ENCODE measurements around the gene PPM1L. TPM values are rescaled to one million over a fixed set of nuclear protein-coding genes. Genes with fewer than 3 reads are reported as not detected.

Gene PPM1L
- total and polyA plus RNA-seq, 2 donors (not counting 1 experiment from before 2014, with no cell fraction given): 0.33 to 2.5 TPM

DNA sequence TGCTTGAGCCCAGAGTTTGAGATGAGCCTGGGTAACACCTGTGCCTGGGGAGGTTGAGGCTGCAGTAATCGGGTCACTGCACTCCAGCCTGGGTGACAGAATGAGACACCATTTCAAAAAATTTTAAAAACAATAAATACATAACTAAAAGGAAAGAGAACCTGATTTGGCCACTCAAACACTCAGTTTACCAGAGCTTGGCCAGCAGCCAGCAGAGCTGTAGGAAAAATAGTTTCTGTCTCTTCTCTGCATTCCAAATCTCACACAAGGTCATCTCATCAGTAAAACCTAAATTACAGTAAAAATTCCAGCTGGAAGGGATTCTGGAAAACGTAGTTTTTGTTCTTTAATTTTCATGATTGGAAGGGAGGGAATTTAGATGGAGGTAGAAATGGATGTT lies 7.8 kb upstream of the PPM1L start:
- TF ChIP-seq, protein P1, sequence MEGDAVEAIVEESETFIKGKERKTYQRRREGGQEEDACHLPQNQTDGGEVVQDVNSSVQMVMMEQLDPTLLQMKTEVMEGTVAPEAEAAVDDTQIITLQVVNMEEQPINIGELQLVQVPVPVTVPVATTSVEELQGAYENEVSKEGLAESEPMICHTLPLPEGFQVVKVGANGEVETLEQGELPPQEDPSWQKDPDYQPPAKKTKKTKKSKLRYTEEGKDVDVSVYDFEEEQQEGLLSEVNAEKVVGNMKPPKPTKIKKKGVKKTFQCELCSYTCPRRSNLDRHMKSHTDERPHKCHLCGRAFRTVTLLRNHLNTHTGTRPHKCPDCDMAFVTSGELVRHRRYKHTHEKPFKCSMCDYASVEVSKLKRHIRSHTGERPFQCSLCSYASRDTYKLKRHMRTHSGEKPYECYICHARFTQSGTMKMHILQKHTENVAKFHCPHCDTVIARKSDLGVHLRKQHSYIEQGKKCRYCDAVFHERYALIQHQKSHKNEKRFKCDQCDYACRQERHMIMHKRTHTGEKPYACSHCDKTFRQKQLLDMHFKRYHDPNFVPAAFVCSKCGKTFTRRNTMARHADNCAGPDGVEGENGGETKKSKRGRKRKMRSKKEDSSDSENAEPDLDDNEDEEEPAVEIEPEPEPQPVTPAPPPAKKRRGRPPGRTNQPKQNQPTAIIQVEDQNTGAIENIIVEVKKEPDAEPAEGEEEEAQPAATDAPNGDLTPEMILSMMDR (conservative IDR thresholded peaks at IDR 0.05 in 1 of 2, IDR thresholded peaks at IDR 0.05 in 1 of 2; ENCODE audit: low read depth in 1 of 2, low read length in 2 of 2): no peak
- no peak for TF ChIP-seq EZH2 (IDR thresholded peaks at IDR 0.05; ENCODE audit: low read length, missing control alignments)

DNA sequence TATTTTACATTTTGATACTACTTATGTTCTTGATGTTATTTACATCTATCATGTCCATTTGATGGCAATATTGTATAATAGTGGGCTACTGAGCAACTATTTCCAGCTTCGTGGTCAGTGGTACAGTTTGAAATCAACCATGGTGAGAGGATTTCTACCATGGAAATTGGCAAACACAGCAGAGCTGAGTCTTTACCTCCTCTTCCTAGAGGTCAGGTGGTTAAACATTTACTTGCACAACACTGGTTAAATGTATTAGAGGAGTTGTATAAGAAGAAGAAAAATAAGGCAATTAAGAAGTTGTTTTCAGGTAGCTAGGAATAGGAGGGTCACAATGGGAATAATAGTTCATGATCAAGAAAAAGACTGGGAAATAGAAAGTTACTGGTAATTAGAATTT lies 7.2 kb upstream of the PPM1L start:
- H3K4me1 ChIP-seq (ENCODE audit: control insufficient read depth, extremely low read depth, insufficient read depth, low read length): no peaks in the 10 kb centered on the region
- no peak overlapping the region for H3K27ac ChIP-seq (ENCODE audit: insufficient read depth, low read length)
- no peak overlapping the region for H3K4me2 ChIP-seq (ENCODE audit: extremely low read depth, insufficient read depth, low read length)
- no peak overlapping the region for H3K4me3 ChIP-seq (replicated peaks in 1 of 4; ENCODE audit: control extremely low read depth in 1 of 4, insufficient read depth in 1 of 4, low read depth in 3 of 4, low read length in 4 of 4)
- no peaks in the 10 kb centered on the region for H4K20me1 ChIP-seq (ENCODE audit: control insufficient read depth, extremely low read depth, insufficient read depth, low read length)
- no peaks in the 10 kb centered on the region for H3K9me3 ChIP-seq (ENCODE audit: control insufficient read depth, insufficient read depth, low read depth, low read length)
- H3K27me3 ChIP-seq (ENCODE audit: control insufficient read depth, insufficient read depth, low read length): no peaks in the 10 kb centered on the region
- no peak for DNase-seq (ENCODE audit: low read depth in 2 of 2)
- H2AFZ ChIP-seq (ENCODE audit: low read length): no peak overlapping the region
- no peak overlapping the region for H3K9ac ChIP-seq (ENCODE audit: insufficient read depth, low read length)
- TF ChIP-seq EZH2 (IDR thresholded peaks at IDR 0.05; ENCODE audit: low read length, missing control alignments): no peak
- TF ChIP-seq, protein P1 (conservative IDR thresholded peaks at IDR 0.05 in 1 of 2, IDR thresholded peaks at IDR 0.05 in 1 of 2; ENCODE audit: low read depth in 1 of 2, low read length in 2 of 2): no peak
- H3K79me2 ChIP-seq (ENCODE audit: control insufficient read depth, insufficient read depth, low read length): no peaks in the 10 kb centered on the region
- H3K36me3 ChIP-seq (ENCODE audit: control insufficient read depth, insufficient read depth, low read length): no peaks in the 10 kb centered on the region

More for the DNA sequence above, 7.8 kb upstream of the PPM1L start:
- Histone ChIP-seq H3K27me3 (ENCODE audit: control insufficient read depth, insufficient read depth, low read length) (no peaks in the 10 kb centered on the region), H3K27ac (ENCODE audit: insufficient read depth, low read length) (no peak overlapping the region), H3K4me3 (replicated peaks in 1 of 4; ENCODE audit: control extremely low read depth in 1 of 4, insufficient read depth in 1 of 4, low read depth in 3 of 4, low read length in 4 of 4) (no peak overlapping the region), H3K9me3 (ENCODE audit: control insufficient read depth, insufficient read depth, low read depth, low read length) (no peaks in the 10 kb centered on the region), H3K4me1 (ENCODE audit: control insufficient read depth, extremely low read depth, insufficient read depth, low read length) (no peaks in the 10 kb centered on the region), H3K79me2 (ENCODE audit: control insufficient read depth, insufficient read depth, low read length) (no peaks in the 10 kb centered on the region), H2AFZ (ENCODE audit: low read length) (no peak overlapping the region), H3K4me2 (ENCODE audit: extremely low read depth, insufficient read depth, low read length) (no peak overlapping the region), H3K36me3 (ENCODE audit: control insufficient read depth, insufficient read depth, low read length) (no peaks in the 10 kb centered on the region), H4K20me1 (ENCODE audit: control insufficient read depth, extremely low read depth, insufficient read depth, low read length) (no peaks in the 10 kb centered on the region), H3K9ac (ENCODE audit: insufficient read depth, low read length) (no peak overlapping the region)
- no peak for DNase-seq (ENCODE audit: low read depth in 2 of 2)

- no peak overlapping the region for H2AFZ ChIP-seq (ENCODE audit: low read length)
- TF ChIP-seq, protein P1 (conservative IDR thresholded peaks at IDR 0.05 in 1 of 2, IDR thresholded peaks at IDR 0.05 in 1 of 2; ENCODE audit: low read depth in 1 of 2, low read length in 2 of 2): no peak
- peak overlapping the region; percentile 69 to 86 (median 80) for H3K4me3 ChIP-seq (replicated peaks in 1 of 4; ENCODE audit: control extremely low read depth in 1 of 4, insufficient read depth in 1 of 4, low read depth in 3 of 4, low read length in 4 of 4)
- H3K36me3 ChIP-seq (ENCODE audit: control insufficient read depth, insufficient read depth, low read length): no peaks in the 10 kb centered on the region
- peaks cover 15% of the 10 kb centered on the region for H3K27me3 ChIP-seq (ENCODE audit: control insufficient read depth, insufficient read depth, low read length)
- H3K9me3 ChIP-seq (ENCODE audit: control insufficient read depth, insufficient read depth, low read depth, low read length): no peaks in the 10 kb centered on the region
- H4K20me1 ChIP-seq (ENCODE audit: control insufficient read depth, extremely low read depth, insufficient read depth, low read length): no peaks in the 10 kb centered on the region
- no peaks in the 10 kb centered on the region for H3K79me2 ChIP-seq (ENCODE audit: control insufficient read depth, insufficient read depth, low read length)
- no peak overlapping the region for H3K9ac ChIP-seq (ENCODE audit: insufficient read depth, low read length)
- H3K4me2 ChIP-seq (ENCODE audit: extremely low read depth, insufficient read depth, low read length): peak overlapping the region; percentile 67
- DNase-seq (ENCODE audit: low read depth in 2 of 2): no peak
- peaks cover 5% of the 10 kb centered on the region for H3K4me1 ChIP-seq (ENCODE audit: control insufficient read depth, extremely low read depth, insufficient read depth, low read length)
- H3K27ac ChIP-seq (ENCODE audit: insufficient read depth, low read length): no peak overlapping the region
Measured at GRCh38 chr3:160753953-160754352, 2.1 kb upstream of the PPM1L start.
